Calu3 (cell line): Measurements from ENCODE around the gene NF1. TPM values are rescaled to one million over a fixed set of nuclear protein-coding genes. Genes with fewer than 3 reads are reported as not detected.

Source experiments
- BruUV-seq: library from RNA; stranded (reverse); fragments of 400-500 nt; replicated peaks from 2 replicates; lab custom pipeline; 2021; lab: Mats Ljungman, UMichigan
- CTCF ChIA-PET: fragments of 300-600 bp; sonication (Branson Sonifier 250); formaldehyde crosslinking; loops from one replicate; lab custom pipeline; 2022; ENCODE audit warnings: antibody characterized with exemption; lab: Charles Lee
- DNase-seq: peaks from one replicate; pipeline ENCODE4 v3.0.0; 2022
- H3K27ac Mint-ChIP-seq: one replicate; pipeline ENCODE4 v1.8.0; 2022; ENCODE audit warnings: mixed read lengths; ENCODE audit not compliant: unreplicated experiment
- H3K27me3 Mint-ChIP-seq: one replicate; pipeline ENCODE4 v1.8.0; 2022; ENCODE audit warnings: mixed read lengths; ENCODE audit not compliant: unreplicated experiment
- H3K36me3 Mint-ChIP-seq: one replicate; pipeline ENCODE4 v1.8.0; 2022; ENCODE audit warnings: mild to moderate bottlenecking, moderate library complexity, mixed read lengths; ENCODE audit not compliant: insufficient read depth, unreplicated experiment
- H3K4me1 Mint-ChIP-seq: one replicate; pipeline ENCODE4 v1.8.0; 2022; ENCODE audit warnings: mild to moderate bottlenecking, low read depth, mixed read lengths; ENCODE audit not compliant: unreplicated experiment
- H3K4me3 Mint-ChIP-seq: one replicate; pipeline ENCODE4 v1.8.0; 2022; ENCODE audit warnings: mild to moderate bottlenecking, low read depth, moderate library complexity, mixed read lengths; ENCODE audit not compliant: unreplicated experiment
- H3K9me3 Mint-ChIP-seq: one replicate; pipeline ENCODE4 v1.8.0; 2022; ENCODE audit warnings: low read depth, mixed read lengths; ENCODE audit not compliant: unreplicated experiment
- intact Hi-C: fragments of 100-400 bp; cut with micrococcal nuclease; formaldehyde crosslinking; loops from one replicate; pipeline ENCODE4 v1.10.0; 2022; ENCODE audit not compliant: unreplicated experiment
- total RNA-seq: library from RNA; stranded (reverse); gene quantifications from 2 replicates; pipeline ENCODE4 v1.2.3, GENCODE V29; 2022
- TF ChIP-seq, protein P1 (sequence below): fragments of 200-600 bp; IDR thresholded peaks from one replicate; pipeline ENCODE4 v1.8.0; 2022; ENCODE audit warnings: antibody characterized with exemption; ENCODE audit not compliant: unreplicated experiment

Gene NF1
- total RNA-seq, 1 experiment from 2014 or later = 64.7 TPM

DNA sequence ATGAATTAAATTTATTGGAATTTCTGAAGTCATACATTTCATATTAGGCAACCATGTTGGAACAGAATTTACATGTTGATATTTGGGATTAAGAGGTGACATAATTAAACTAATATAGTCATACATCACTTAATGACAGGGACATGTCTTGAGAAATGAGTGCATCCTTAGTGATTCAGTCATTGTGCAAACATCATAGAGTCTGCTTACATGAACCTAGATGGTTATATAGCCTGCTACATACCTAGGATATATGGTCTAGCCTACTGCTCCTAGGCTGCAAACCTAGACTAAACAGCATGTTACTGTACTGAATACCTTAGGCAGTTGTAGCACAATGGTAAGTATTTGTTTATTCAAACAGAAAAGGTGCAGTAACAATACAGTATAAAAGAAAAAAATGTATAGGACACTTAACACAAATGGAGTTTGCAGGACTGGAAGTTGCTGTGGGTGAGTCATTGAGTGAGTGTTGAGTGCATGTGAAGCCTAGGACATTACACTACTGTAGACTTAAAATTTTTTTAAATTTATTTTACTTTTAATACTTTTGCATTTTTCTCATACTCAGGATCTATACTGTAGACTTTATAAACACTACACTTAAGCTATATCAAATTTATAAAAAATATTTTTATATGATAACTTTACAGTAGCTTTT is 116.7 kb downstream of the NF1 start:
- CTCF ChIA-PET = no interaction called here
- H3K27ac Mint-ChIP-seq = no peak overlapping the region
- peaks cover 4% of the 10 kb centered on the region for H3K36me3 Mint-ChIP-seq
- TF ChIP-seq, protein P1, sequence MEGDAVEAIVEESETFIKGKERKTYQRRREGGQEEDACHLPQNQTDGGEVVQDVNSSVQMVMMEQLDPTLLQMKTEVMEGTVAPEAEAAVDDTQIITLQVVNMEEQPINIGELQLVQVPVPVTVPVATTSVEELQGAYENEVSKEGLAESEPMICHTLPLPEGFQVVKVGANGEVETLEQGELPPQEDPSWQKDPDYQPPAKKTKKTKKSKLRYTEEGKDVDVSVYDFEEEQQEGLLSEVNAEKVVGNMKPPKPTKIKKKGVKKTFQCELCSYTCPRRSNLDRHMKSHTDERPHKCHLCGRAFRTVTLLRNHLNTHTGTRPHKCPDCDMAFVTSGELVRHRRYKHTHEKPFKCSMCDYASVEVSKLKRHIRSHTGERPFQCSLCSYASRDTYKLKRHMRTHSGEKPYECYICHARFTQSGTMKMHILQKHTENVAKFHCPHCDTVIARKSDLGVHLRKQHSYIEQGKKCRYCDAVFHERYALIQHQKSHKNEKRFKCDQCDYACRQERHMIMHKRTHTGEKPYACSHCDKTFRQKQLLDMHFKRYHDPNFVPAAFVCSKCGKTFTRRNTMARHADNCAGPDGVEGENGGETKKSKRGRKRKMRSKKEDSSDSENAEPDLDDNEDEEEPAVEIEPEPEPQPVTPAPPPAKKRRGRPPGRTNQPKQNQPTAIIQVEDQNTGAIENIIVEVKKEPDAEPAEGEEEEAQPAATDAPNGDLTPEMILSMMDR = no peak
- intact Hi-C loops = no loop called here
- no peak overlapping the region for H3K4me3 Mint-ChIP-seq
- no TSS peak for BruUV-seq
- DNase-seq = no peak
- no peaks in the 10 kb centered on the region for H3K9me3 Mint-ChIP-seq
- no peaks in the 10 kb centered on the region for H3K4me1 Mint-ChIP-seq
- H3K27me3 Mint-ChIP-seq = no peaks in the 10 kb centered on the region

DNA sequence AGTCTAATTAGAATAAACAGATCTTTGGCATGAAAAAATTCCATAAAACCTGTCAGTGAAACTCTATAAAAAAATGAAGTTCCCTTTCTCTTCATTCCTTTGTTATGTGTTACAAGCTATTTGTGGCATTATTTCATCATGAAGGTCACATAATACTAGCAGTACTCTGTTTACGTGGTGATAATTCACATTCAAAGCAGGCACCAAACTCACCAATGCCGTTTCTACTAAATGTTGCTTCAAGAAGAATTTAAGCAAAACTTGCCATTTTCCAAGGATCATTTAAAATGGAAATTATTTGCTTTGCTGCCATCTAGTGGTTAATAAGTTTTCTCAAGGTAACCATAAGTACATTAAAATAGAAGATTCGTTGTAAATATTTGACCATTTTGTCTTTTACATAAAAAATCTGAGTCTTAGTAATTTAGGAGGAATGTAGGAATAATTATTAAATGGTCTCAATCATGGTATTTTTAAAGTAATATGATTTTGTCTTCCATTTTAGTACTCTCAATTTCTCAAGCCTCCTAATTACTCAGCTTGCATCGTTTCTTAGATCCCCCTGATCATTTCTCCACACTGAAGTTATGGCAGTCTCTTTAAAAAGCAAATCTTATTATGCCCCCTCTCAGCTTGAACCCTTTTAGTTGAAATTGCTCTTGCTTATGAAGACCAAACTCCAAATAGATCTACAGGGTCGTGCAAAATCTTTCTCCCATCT is 121.4 kb downstream of the NF1 start:
- CTCF ChIA-PET = interaction anchor here (1.1 kb wide), 1 partner anchor 198 kb away, joined by 3 read pairs; no protein-coding TSS in a partner anchor
- Mint-ChIP-seq H3K27ac (no peak overlapping the region), H3K27me3 (no peaks in the 10 kb centered on the region), H3K4me1 (no peaks in the 10 kb centered on the region), H3K4me3 (no peak overlapping the region), H3K9me3 (no peaks in the 10 kb centered on the region), H3K36me3 (peaks cover 6% of the 10 kb centered on the region)
- TF ChIP-seq, protein P1 = no peak
- no TSS peak for BruUV-seq
- intact Hi-C loops = loop anchor here (1.0 kb wide), 1 partner anchor 204 kb away; no protein-coding TSS in a partner anchor
- DNase-seq = no peak

DNA sequence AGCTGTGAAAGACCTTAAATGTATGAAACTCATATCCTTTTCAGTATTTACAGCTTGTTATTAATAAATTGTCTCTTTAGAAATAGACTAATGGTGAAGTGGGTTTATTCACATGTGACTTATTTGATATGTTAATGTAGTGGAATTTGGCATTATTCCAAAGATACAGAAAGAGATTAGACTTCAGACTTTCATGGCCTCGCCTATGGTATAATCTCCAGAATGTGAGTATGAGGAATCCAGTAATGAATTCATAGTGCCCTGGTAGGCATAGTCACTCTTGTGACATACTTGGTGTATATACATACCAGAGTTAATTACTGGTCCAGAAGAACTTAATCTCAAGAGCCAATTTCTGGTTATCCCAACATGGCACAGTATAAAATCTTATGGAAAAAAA is 129.6 kb downstream of the NF1 start:
- no TSS peak for BruUV-seq
- Mint-ChIP-seq H3K4me3 (no peak overlapping the region), H3K4me1 (no peaks in the 10 kb centered on the region), H3K27me3 (no peaks in the 10 kb centered on the region), H3K9me3 (no peaks in the 10 kb centered on the region), H3K36me3 (no peaks in the 10 kb centered on the region), H3K27ac (no peak overlapping the region)
- TF ChIP-seq, protein P1 = no peak
- no peak for DNase-seq
- intact Hi-C loops = no loop called here
- CTCF ChIA-PET = interaction anchor here (0.6 kb wide), 1 partner anchor 336 kb away, joined by 5 read pairs; no protein-coding TSS in a partner anchor

DNA sequence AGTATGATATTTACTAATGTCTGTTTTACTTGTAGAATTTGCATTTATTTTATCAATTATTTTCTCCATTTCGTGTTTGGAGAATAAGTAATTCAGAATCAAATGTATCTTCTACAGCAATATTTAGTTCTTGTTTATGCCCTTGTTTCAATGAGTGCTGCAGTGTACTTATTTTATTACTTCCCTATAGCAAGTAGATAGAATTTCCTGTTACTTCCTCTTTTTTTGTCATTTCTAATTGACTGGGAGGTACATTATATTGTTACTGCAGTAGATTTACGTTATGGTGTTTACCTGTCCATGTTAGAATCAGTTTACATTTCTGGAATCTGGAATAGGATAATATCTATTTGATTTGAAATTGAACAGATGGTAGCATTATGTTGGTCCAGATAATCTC is 131.1 kb downstream of the NF1 start:
- intact Hi-C loops = no loop called here

More for the DNA sequence above, 131.1 kb downstream of the NF1 start:
- H3K9me3 Mint-ChIP-seq = no peaks in the 10 kb centered on the region
- H3K27ac Mint-ChIP-seq = no peak overlapping the region
- H3K27me3 Mint-ChIP-seq = no peaks in the 10 kb centered on the region
- no peak for DNase-seq
- BruUV-seq = no TSS peak
- TF ChIP-seq, protein P1 = no peak
- H3K36me3 Mint-ChIP-seq = peaks cover 2% of the 10 kb centered on the region
- CTCF ChIA-PET = no interaction called here
- no peaks in the 10 kb centered on the region for H3K4me1 Mint-ChIP-seq
- no peak overlapping the region for H3K4me3 Mint-ChIP-seq
